Vagina (tissue), 2 donors: ENCODE data around the gene DCAF8.

Experiments used
- POLR2A ChIP-seq, 2 donors: fragments of 450-650 bp; IDR thresholded peaks; one replicate each; pipeline ENCODE4 v1.6.1; 2017; ENCODE audit warnings: antibody characterized with exemption in 2 of 2, mild to moderate bottlenecking in 2 of 2, moderate library complexity in 2 of 2
- POLR2AphosphoS5 ChIP-seq, 2 donors: sonication (generic); formaldehyde crosslinking; IDR thresholded peaks; one replicate each; pipeline ENCODE4 v1.9.0; 2017; ENCODE audit warnings: antibody characterized with exemption in 2 of 2, mild to moderate bottlenecking in 2 of 2, low read depth in 1 of 2; ENCODE audit not compliant: insufficient read depth in 1 of 2
- TF ChIP-seq, protein P1 (sequence below), 3 experiments: fragments of 450-650 bp in 2 of 3; fragments of 200-600 bp in 1 of 3; sonication (generic) in 1 of 3; IDR thresholded peaks; one replicate each; pipeline ENCODE4 v1.5.1; 2017 to 2019; ENCODE audit warnings: antibody characterized with exemption in 3 of 3, mild to moderate bottlenecking in 2 of 3, moderate library complexity in 2 of 3

DNA sequence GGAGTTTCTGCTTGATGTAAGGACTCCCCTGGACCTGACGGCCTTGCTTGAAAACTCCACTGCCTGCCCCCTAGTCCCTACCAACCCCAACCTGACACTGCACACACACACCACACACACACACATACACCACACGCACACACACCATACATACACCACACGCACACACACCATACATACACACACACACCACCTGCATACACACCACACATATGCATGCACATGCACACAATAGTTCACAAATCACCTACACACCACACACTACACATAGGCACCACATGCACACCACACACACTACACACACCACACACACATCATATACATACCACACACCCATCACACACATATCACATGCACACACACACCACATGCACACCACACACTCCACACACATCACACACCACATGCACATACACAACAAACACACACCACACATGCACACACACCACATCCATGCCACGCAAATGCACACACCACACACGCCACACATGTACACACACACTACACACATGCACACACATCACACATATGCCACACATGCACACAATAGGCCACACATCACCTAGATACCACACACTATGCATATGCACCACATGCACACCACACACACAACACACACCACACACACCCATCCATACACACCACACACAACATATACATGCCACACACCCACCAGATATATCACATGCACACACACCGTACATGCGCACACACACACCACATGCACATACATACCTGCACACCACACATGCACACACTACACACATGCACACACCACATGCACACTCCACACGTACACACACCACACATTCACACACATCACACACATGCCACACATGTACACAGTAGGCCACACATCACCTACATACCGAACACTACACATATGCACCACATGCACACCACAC is 68.3 kb downstream of the DCAF8 start:
- TF ChIP-seq, protein P1, sequence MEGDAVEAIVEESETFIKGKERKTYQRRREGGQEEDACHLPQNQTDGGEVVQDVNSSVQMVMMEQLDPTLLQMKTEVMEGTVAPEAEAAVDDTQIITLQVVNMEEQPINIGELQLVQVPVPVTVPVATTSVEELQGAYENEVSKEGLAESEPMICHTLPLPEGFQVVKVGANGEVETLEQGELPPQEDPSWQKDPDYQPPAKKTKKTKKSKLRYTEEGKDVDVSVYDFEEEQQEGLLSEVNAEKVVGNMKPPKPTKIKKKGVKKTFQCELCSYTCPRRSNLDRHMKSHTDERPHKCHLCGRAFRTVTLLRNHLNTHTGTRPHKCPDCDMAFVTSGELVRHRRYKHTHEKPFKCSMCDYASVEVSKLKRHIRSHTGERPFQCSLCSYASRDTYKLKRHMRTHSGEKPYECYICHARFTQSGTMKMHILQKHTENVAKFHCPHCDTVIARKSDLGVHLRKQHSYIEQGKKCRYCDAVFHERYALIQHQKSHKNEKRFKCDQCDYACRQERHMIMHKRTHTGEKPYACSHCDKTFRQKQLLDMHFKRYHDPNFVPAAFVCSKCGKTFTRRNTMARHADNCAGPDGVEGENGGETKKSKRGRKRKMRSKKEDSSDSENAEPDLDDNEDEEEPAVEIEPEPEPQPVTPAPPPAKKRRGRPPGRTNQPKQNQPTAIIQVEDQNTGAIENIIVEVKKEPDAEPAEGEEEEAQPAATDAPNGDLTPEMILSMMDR (IDR thresholded peaks at IDR 0.05) = no peak
- TF ChIP-seq POLR2AphosphoS5 (IDR thresholded peaks at IDR 0.05; ENCODE audit: insufficient read depth in 1 of 2, low read depth in 1 of 2) (no peak), POLR2A (IDR thresholded peaks at IDR 0.05) (no peak)
